CD4-positive, alpha-beta T cell treated with Interleukin-6 for 4 hours (primary cell): ENCODE measurements around the gene MYL6.
"Not testable (repeated sequence)": the region's sequence is repeated elsewhere in the genome, so short reads cannot be mapped to it uniquely, and the experiment has no call there.

Source experiments
- DNase-seq: peaks from one replicate; pipeline ENCODE4 v3.0.0-alpha.2; 2020; ENCODE audit warnings: mixed read lengths

MYL6 gene

DNA sequence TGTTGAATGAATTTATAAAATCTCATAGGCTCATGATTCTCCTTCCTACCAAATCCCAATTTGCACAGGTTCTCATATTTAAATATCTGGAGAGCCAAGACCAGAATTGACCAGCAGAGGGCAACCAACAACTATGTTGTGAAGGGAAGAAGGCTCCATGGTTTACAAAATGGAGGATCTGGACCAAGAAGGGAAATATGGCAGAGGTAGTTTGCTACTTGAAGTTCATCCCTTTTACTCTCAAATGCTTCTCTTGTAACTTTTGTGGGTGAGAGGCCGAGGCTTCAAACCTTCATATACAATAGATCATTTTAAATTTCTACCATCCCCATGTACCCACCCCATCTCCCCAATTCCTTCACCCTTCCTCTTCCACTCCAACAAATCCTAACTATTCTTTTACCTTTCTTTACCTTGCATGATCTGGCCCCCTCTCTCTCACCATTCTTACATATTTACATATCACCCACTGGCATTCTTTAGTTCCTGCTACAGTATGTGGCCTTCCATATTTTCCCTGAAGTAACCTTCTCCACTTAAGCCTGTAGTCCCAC, 34.9 kb downstream of the MYL6 start:
- peak; percentile 80 for DNase-seq

DNA sequence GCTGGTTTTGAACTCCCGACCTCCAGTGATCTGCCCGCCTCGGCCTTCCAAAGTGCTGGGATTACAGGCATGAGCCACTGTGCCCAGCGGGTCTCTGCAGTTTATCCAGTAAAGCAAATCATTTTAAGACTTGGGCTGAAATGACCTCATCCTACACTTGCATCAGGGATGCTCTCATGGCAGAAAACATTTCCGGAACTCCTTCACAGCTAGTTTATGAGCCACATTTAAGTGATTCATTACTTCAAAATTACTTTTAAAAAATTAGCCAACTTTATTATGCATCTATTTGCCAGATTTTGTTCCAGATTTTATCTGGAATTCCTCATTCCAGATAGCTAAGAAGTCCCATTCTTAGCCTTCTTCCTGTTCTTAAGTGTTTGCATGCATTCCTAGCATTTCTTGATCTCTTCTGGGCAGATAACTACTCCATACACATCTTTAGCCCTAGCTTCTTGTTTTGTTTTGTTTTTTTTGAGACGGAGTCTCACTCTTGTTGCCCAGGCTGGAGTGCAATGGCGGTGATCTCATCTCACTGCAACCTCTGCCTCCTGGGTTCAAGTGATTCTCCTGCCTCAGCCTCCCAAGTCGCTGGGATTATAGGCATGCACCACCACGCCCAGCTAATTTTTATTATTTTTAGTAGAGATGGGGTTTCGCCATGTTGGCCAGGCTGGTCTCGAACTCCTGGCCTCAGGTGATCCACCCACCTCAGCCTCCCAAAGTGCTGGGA, 38.8 kb downstream of the MYL6 start:
- DNase-seq: not testable (repeated sequence)

DNA sequence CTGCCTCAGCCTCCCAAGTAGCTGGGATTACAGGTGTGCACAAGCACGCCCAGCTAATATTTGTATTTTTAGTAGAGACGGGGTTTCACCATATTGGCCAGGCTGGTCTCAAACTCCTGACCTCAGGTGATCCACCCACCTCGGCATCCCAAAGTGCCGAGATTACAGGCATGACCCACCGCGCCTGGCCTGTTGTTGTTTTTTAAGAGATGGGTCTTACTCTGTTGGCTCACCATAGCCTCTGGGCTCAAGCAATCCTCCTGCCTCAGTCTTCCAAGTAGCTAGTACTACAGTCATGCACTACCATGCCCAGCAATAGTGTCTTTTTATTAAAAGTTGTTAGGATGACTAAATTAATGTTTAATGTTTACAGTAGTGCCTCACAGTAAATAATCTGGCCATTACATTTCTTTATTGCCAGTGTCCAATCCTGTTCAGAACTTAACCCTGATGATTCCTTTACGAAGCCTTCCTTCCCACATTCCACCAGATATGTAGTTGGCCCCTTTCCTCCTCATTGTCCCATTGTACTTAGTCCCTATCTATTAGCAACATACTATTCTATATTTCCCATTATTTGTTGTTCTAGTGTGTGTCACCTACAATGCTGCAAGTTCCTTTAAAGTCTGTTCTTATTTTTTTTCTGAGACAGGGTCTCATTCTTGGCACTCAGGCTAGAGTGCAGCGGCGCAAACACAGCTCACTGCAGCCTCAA, 39.9 kb downstream of the MYL6 start:
- DNase-seq: no peak

GRCh38 chr12:56198836-56199235, 40.7 kb downstream of the MYL6 start:
- no peak for DNase-seq

DNA sequence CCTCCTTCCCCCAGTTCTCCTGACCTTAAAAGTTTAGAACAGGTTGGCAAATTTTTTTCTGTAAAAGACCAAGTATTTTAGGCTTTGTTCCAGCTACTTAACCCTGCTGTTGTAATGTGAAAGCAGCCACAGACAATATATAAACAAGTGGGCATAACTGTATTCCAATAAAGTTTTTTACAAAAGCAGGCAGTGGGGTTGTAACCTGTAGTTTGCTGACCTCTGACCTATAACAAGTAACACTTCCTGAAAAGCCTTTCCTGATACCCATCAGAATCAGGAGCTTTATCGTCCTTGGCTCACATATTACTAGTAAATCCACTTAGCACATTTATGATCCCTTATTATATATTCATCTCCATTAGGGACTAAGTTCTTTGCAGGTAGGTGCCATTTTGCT, 44.2 kb downstream of the MYL6 start:
- no peak for DNase-seq

GRCh38 chr12:56202838-56203237, 44.7 kb downstream of the MYL6 start:
- no peak for DNase-seq

DNA sequence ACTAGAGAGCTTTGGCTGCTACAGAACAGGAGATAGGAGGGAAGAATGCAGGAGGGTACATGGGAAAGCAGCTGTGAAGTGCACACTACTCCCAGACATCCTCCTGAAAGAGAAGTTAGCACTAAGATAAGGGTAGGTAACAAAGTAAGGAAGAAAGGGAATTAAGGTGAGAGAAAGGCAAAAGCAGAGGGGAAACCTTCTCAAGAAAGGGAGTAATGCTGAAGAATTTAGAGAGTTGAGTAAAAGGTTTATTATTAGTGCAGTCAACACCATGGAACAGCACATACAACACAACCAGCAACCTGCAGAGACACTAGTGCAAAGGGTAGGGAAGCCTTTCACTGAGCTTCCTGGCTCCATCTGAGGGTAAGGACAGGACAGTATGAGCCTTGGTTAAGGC, 46.1 kb downstream of the MYL6 start:
- no peak for DNase-seq

DNA sequence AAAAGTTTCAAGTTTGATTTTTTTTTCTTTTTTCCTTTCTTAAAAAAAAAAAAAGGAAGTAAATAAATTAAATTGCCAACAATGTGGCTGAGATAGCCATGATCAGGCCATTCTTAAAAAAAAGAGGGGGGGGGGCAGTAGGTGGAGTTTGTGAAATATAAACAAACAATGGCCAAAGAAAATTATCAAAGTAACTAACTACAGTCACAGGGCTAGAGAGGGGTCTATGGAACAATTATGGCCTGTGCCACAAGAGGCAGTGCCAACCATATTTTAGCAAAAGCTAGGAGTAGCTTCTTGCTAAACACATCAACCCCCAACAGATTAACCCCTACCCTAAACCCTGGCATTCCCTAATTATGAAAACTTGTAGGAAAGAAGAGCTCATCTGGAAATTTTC, 47.3 kb downstream of the MYL6 start:
- DNase-seq: no peak

DNA sequence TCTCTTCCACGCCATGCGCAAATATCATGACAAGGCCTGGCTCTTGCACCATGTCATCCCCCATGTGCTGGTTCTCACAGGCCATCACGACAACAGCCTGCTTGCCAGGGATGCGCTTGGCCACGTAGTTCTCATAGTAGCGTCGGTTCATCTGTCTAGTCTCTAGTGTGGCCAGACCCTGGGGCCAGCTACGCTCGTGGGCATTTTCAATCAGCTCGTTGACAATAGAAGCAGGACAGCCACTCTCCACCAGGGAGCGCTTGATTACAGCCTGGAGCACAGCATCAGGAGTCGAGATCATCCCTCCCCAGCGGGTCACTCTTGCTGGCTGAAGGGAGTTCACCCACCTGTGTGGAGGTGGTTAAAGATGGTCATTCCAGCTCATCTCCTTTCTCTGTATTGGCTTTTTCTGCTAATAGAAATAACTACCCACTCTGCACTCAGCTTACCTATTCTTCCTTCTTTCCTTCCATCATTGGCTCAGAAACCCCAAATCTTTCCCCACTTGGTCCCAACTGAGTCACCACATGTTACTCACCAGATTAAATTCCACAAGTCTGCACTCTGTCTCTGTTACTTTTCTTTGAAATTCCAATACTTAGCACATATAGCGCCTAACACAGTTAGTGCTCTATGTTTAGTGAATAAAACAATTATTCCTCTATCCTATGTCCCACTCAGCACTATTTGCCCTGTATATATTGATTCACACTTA, 48.5 kb downstream of the MYL6 start:
- peak; percentile 55 for DNase-seq

- no peak for DNase-seq
Observed at GRCh38 chr12:56208006-56208405, 49.8 kb downstream of the MYL6 start.
